GM12891 (cell line): ENCODE measurements around the gene BTG4.

Experiments used
- PAX5 ChIP-seq: IDR thresholded peaks from 2 replicates; pipeline ENCODE4 v1.6.1; 2011; ENCODE audit warnings: low read length, moderate library complexity, mild to moderate bottlenecking; ENCODE audit not compliant: insufficient read depth, severe bottlenecking
- POLR2A ChIP-seq: IDR thresholded peaks from 2 replicates; pipeline ENCODE4 v1.6.1; 2011; ENCODE audit warnings: low read depth, low read length, control low read depth
- POLR2AphosphoS5 ChIP-seq: IDR thresholded peaks from 2 replicates; pipeline ENCODE4 v1.6.1; 2011; ENCODE audit warnings: low read depth, low read length, control low read depth
- SPI1 ChIP-seq: IDR thresholded peaks from 2 replicates; pipeline ENCODE4 v1.6.1; 2011; ENCODE audit warnings: low read depth, low read length, control low read depth
- TAF1 ChIP-seq: IDR thresholded peaks from 2 replicates; pipeline ENCODE4 v1.6.1; 2011; ENCODE audit warnings: low read depth, low read length, control low read depth

- TF ChIP-seq POLR2A (no peak), TAF1 (no peak), POLR2AphosphoS5 (no peak), SPI1 (no peak), PAX5 (no peak)
Observed at GRCh38 chr11:111528557-111528956, 16.4 kb upstream of the BTG4 start.
